ENCODE data around the gene CMTM3.
A peak's percentile ranks its signal among the peaks of the same experiment; 100 is the strongest.
"Not testable (repeated sequence)": the region's sequence is repeated elsewhere in the genome, so short reads cannot be mapped to it uniquely, and the experiment has no call there.

The CMTM3 gene

DNA sequence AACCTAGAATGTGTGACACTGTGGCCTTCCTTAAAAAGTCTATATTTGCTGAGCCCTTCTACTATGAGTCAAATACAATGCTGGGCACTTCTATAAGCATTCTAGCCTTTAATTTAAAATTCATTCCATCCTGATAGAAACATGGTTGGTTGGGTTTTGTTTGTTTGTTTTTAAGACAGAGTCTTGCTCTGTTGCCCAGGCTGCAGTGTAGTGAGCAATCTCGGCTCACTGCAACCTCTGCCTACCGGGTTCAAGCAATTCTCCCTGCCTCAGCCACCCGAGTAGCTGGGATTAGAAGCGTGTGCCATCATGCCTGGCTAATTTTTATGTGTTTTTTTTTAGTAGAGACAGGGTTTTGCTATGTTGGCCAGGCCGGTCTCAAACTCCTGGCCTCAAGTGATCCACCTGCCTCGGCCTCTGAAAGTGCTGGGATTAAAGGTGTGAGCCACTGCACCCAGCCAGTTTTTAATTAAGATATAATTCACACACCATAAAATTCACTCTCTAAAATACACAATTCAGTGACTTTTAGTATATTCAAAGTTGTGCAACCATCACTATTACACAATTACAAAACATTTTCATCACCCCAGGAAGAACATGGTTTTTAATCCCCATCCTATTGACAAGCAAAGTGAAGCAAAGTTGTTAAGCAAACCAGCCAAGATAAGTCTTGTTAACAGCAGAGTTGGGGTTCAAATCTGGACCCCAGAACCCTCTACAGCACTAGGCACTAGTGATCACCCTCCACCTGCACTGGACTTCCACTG is 49.3 kb downstream of the CMTM3 start:
- Histone ChIP-seq H3K36me3 (ENCODE audit: insufficient read depth, low read length) (no peaks in the 10 kb centered on the region), H3K4me1 (ENCODE audit: insufficient read depth, low read length) (peaks cover 13% of the 10 kb centered on the region), H3K9me3 (ENCODE audit: insufficient read depth, low read depth, low read length) (no peaks in the 10 kb centered on the region), H3K9ac (ENCODE audit: low read depth, low read length) (no peak overlapping the region), H3K27ac (ENCODE audit: low read depth, low read length) (no peak overlapping the region), H3K4me3 (ENCODE audit: low read length) (no peak overlapping the region), H3K27me3 (ENCODE audit: insufficient read depth, low read length) (no peaks in the 10 kb centered on the region)
- 96% methylated on average over 6 of the region's 6 CpGs for WGBS

DNA sequence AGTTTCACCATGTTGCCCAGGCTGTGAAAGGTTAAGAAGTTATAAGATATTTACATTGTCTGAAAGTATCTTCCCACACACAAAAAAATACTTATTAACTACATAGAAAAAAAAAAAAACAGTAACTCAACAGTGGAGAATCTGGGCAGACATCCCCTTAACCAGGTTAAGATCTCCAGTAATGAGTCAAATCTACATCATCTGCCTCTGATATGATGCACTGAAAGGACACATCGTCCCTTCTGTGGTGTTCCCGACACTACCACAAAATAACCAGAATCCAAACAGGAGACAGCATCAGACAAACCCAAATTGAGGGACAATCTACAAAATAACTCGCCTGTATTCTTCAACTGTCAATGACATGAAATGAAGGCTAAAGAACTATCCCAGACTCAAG is 52.0 kb downstream of the CMTM3 start:
- Histone ChIP-seq H3K36me3 (ENCODE audit: insufficient read depth, low read length) (no peaks in the 10 kb centered on the region), H3K9me3 (ENCODE audit: insufficient read depth, low read depth, low read length) (no peaks in the 10 kb centered on the region)
- WGBS, result 96% methylated on average over 3 of the region's 3 CpGs

DNA sequence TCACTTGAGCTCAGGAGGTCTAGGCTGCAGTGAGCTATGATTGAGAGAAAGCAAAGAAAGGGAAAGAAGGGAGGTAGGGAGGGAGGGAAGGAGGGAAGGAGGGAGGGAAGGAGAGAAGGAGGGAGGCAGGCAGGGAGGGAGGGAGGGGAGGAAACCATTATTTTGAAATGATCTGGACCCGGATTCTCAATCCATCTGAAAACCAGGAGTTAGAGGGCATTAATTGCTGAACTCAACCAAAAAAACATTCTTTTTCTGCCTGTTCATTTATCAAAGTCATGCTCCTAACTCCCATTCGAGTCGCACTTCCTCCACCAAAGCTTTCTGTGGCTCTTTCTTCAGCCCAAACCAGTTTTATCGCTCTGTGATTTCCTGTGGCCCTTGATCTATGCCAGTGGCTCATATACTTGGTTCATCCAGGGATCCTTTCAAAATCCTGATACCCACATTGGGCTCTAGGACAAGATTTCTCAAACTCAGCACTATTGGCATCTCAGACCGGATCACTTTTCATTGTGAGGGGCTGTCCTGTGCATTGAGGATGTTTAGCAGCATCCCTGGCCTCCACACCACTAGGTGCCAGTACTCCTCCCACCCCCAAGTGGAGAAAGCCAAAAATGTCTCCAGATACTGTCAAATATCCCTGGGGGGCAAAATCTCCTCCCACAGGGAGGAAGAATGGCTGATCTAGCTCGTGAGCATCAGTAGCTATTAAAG is 53.8 kb downstream of the CMTM3 start:
- WGBS, result 91% methylated on average over 6 of the region's 6 CpGs
- Histone ChIP-seq H3K4me3 (ENCODE audit: low read length) (no peak overlapping the region), H3K27ac (ENCODE audit: low read depth, low read length) (no peak overlapping the region), H3K27me3 (ENCODE audit: insufficient read depth, low read length) (no peaks in the 10 kb centered on the region), H3K36me3 (ENCODE audit: insufficient read depth, low read length) (no peaks in the 10 kb centered on the region), H3K9ac (ENCODE audit: low read depth, low read length) (no peak overlapping the region), H3K9me3 (ENCODE audit: insufficient read depth, low read depth, low read length) (no peaks in the 10 kb centered on the region), H3K4me1 (ENCODE audit: insufficient read depth, low read length) (peaks cover 9% of the 10 kb centered on the region)

More for the DNA sequence above, 52.0 kb downstream of the CMTM3 start:
- Histone ChIP-seq H3K27me3 (ENCODE audit: insufficient read depth, low read length) (no peaks in the 10 kb centered on the region), H3K27ac (ENCODE audit: low read depth, low read length) (no peak overlapping the region), H3K9ac (ENCODE audit: low read depth, low read length) (no peak overlapping the region), H3K4me1 (ENCODE audit: insufficient read depth, low read length) (peaks cover 15% of the 10 kb centered on the region), H3K4me3 (ENCODE audit: low read length) (no peak overlapping the region)

DNA sequence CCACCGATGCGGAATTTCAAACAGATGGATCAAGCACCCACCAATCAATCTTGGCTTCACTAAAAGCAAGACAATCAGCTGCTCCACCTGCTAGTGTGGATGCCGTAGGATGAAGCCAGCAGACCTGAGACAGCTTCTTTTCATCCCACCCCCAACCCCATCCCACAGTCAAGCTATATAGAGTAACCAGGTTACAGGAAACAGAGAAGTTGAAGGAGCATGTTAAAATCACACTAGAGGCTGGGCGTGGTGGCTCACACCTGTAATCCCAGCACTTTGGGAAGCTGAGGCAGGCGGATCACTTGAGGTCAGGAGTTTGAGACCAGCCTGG is 54.3 kb downstream of the CMTM3 start:
- H3K9me3 ChIP-seq (ENCODE audit: insufficient read depth, low read depth, low read length), result no peaks in the 10 kb centered on the region
- H3K4me1 ChIP-seq (ENCODE audit: insufficient read depth, low read length), result peaks cover 9% of the 10 kb centered on the region
- no peak overlapping the region for H3K4me3 ChIP-seq (ENCODE audit: low read length)
- WGBS, result 94% methylated on average over 5 of the region's 5 CpGs
- no peaks in the 10 kb centered on the region for H3K36me3 ChIP-seq (ENCODE audit: insufficient read depth, low read length)
- H3K27me3 ChIP-seq (ENCODE audit: insufficient read depth, low read length), result no peaks in the 10 kb centered on the region
- H3K9ac ChIP-seq (ENCODE audit: low read depth, low read length), result no peak overlapping the region
- H3K27ac ChIP-seq (ENCODE audit: low read depth, low read length), result no peak overlapping the region

DNA sequence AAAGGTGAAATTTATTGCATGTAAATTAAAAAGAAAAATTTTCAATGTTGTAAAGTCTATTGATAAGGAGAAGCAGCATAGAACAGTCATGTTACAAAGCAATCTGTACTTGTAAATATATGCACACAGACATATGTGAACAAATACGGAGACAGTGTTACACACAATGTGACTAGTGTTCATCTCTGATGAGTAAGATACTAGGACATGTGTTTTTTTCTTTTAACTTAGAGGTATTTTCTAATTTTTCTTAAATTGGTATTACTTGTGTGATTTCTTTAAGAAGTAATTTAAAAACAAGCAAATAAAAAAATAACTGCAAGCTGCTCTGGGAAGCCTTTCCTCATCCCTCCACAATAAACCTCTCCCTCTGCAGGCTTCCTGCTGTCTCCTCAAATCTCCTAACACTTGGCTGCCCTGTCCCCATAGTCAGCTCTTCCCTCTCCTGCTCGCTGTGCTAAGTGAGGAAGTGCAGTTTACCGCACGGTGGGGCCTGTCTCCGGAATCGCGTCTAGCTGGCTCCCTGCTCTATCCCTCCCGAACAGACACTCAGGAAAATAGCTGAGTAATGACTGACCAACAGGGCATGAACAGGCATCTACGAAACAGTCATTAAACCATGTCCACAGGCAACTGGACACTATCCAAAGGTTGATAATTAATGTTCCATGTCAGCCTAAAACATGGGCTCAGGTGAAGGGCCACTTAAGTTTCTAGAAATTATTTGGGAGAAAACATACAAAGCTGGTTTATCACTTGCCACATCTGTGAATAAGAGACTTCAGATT is 56.1 kb downstream of the CMTM3 start:
- Histone ChIP-seq H3K4me1 (ENCODE audit: insufficient read depth, low read length) (peaks cover 9% of the 10 kb centered on the region), H3K4me3 (ENCODE audit: low read length) (no peak overlapping the region), H3K36me3 (ENCODE audit: insufficient read depth, low read length) (no peaks in the 10 kb centered on the region), H3K27me3 (ENCODE audit: insufficient read depth, low read length) (no peaks in the 10 kb centered on the region), H3K27ac (ENCODE audit: low read depth, low read length) (peak overlapping the region; percentile 4; the same call in 1 of the 2 replicates), H3K9ac (ENCODE audit: low read depth, low read length) (peak overlapping the region; percentile 17; the same call in 1 of the 2 replicates), H3K9me3 (ENCODE audit: insufficient read depth, low read depth, low read length) (no peaks in the 10 kb centered on the region)
- 24% methylated on average over 9 of the region's 9 CpGs for WGBS

DNA sequence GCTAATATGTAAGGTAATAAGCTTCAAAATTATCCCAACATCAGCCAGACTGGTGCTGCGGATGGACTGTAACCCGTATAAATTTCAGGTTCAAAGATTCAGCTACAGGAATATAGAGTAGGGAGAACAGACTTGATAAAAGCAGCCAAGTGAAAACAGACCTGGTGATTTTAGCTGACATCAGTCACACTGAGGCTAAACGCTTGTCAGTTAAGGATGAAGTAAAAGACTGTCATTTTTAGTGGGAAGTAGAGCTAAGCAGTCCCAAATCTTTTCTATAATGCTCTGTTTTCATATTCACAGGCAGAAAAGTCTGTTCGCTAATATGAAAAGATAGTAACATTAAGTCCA is 56.7 kb downstream of the CMTM3 start:
- Histone ChIP-seq H3K9ac (ENCODE audit: low read depth, low read length) (peak overlapping the region; percentile 17; the same call in 1 of the 2 replicates), H3K27ac (ENCODE audit: low read depth, low read length) (peak overlapping the region; percentile 4; the same call in 1 of the 2 replicates), H3K36me3 (ENCODE audit: insufficient read depth, low read length) (no peaks in the 10 kb centered on the region), H3K4me1 (ENCODE audit: insufficient read depth, low read length) (peaks cover 9% of the 10 kb centered on the region), H3K27me3 (ENCODE audit: insufficient read depth, low read length) (no peaks in the 10 kb centered on the region), H3K9me3 (ENCODE audit: insufficient read depth, low read depth, low read length) (no peaks in the 10 kb centered on the region), H3K4me3 (ENCODE audit: low read length) (no peak overlapping the region)
- 87% methylated on average over 3 of the region's 4 CpGs for WGBS

DNA sequence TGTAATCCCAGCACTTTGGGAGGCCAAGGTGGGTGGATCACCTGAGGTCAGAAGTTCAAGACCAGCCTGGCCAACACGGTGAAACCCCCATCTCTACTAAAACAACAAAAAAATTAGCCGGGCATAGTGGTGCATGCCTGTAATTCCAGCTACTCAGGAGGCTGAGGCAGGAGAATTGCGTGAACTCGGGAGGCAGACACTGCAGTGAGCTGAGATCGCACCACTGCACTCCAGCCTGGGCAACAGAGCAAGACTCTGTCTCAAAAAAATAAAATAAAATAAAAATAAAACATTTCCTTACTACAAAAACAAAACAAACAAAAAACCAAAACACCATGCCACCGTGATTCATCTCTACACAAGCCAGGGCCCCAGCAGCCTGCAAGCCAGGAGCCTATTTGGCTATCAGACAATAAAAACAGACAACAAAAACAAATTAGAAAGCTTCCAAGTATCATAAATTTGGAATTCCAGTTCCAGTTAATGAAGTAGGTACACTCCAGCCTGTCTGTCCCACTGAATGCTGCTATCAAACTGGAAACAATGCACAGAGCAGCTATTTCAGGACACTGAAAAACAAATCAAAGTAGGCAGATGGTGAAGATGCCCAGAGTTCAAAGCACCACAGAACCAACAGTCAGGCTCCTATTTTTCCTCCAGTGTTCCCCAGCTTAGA is 57.3 kb downstream of the CMTM3 start:
- not testable (repeated sequence) for H3K9ac ChIP-seq (ENCODE audit: low read depth, low read length); H3K27ac ChIP-seq (ENCODE audit: low read depth, low read length)
- 87% methylated on average over 6 of the region's 6 CpGs for WGBS

DNA sequence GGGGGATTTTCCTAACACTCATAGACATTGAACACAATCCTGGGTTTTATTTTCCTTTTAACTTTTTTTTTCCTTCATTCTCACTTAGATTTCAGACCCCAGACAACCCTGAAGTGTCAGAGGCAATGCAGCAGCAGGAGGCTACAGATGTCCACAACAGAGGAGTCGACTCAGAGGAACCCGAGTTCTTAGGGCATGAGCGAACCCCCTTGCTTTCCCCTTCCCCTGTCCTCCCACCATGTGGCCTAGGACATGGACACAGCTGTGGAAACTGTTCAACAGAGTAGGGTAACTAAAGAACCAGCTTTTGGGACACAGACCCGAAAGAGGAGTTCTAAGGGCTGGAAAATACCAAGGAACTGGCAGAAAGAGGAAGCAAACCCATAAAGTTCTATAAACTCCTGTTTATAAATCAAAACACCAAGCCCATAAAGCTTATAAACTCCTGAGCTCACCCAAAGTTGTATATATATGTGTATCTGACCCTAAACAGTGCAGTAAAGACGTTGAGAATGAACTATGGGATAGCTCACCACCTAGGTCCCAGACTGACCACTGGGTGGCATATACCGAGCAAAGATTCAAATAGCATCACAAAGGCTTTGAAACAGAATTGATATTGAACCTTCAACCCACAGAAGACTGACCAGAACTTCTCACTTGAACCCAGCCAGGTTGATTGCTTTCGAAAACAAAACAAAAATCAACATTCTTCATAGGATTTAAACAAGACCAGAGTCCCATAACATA is 58.1 kb downstream of the CMTM3 start:
- no peaks in the 10 kb centered on the region for H3K36me3 ChIP-seq (ENCODE audit: insufficient read depth, low read length)
- H3K9ac ChIP-seq (ENCODE audit: low read depth, low read length), result no peak overlapping the region
- H3K27ac ChIP-seq (ENCODE audit: low read depth, low read length), result no peak overlapping the region
- peaks cover 9% of the 10 kb centered on the region for H3K4me1 ChIP-seq (ENCODE audit: insufficient read depth, low read length)
- no peak overlapping the region for H3K4me3 ChIP-seq (ENCODE audit: low read length)
- WGBS, result 76% methylated on average over 7 of the region's 7 CpGs
- H3K27me3 ChIP-seq (ENCODE audit: insufficient read depth, low read length), result no peaks in the 10 kb centered on the region
- H3K9me3 ChIP-seq (ENCODE audit: insufficient read depth, low read depth, low read length), result no peaks in the 10 kb centered on the region

More for the DNA sequence above, 57.3 kb downstream of the CMTM3 start:
- not testable (repeated sequence) for H3K27me3 ChIP-seq (ENCODE audit: insufficient read depth, low read length); H3K9me3 ChIP-seq (ENCODE audit: insufficient read depth, low read depth, low read length); H3K36me3 ChIP-seq (ENCODE audit: insufficient read depth, low read length); H3K4me1 ChIP-seq (ENCODE audit: insufficient read depth, low read length); H3K4me3 ChIP-seq (ENCODE audit: low read length)
